GM19468 (cell line): ENCODE results near the gene NAP1L1.

ENCODE experiments used
- ATAC-seq: cut with Tn5 transposase; IDR thresholded peaks from one replicate; pipeline ENCODE4 v1.9.1; 2021; ENCODE audit warnings: mild to moderate bottlenecking, moderate library complexity, moderate number of reproducible peaks; ENCODE audit not compliant: unreplicated experiment; ENCODE audit errors: extremely low read depth

The NAP1L1 gene

DNA sequence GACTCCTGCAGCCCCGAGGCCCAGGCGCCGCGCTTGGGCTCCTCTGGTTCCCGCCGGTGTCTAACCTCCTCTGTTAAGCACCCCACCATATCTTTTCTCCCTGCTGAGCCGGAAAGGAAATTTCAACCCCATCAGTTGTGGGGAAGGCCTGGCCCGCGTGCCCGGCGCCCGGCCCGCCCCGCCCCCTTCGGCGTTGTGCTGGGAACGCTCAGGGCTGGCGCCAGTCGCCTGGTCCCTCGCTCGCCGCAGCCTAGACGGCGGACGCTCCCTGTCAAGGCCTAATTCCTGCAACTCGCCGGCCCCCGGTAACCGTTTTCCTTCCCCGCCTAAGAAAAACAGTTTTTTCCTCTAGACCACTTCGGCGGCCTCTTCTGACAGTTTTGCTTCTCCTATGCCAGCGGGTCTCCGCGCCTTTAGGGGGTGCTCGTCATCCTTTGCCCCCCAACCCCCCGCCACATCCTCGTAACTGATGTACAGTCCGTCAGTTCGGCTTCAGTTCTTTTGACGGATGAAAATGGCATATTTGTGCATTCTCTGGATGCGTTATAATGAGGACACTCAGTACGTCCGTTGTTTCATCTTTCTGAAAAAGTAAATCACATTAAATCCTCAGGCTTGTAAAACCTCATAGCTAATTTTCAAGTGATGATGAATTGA, 506 bp upstream of the NAP1L1 start:
- ATAC-seq: peak; percentile 18

DNA sequence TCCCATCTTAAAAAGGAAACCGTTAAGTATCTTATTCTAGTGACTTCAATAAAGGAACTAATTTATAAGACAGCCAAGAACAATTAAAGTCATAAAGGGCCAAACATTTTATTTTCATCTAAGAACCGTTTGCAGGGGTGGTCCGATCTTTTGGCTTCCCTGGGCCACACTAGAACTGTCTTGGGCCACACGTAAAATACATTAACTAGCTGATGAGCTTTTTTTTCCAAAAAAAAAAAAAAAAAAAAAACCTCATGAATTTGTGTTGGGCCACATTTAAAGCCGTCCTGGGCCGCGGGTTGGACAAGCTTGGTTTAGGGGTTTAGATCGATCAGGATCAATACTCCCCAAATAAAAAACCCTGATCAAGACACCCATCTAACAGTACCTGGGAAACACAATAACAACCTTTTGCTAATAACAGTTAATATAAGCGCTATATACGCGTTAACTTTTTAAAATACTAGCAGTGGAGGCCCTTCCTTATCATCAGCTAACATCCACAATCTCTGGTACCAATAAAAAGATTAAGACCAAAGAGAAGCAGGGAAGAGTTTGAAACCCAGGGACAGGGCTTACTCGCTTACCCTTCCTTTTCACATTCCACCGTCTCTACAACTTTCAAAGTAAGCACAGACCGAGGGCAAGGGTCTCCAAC, 1.1 kb downstream of the NAP1L1 start:
- no peak for ATAC-seq

DNA sequence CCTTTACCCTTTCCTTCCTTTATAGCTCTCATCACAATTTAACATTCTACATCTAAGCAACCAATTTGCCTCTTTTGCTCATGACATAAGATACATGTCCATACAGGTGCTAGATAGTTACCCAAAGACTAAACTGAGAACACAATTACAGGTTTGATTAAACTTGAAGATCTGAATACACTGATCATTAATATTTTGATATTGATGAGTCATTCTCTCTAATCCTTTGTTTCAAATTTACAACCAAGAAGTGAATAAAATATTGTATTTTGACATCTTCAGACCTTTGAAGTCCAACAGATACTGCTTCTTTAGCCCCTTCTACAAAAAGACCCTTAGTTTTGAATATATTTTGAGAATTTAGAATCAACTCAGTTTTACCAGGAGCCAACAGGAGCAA, 2.6 kb downstream of the NAP1L1 start:
- no peak for ATAC-seq

DNA sequence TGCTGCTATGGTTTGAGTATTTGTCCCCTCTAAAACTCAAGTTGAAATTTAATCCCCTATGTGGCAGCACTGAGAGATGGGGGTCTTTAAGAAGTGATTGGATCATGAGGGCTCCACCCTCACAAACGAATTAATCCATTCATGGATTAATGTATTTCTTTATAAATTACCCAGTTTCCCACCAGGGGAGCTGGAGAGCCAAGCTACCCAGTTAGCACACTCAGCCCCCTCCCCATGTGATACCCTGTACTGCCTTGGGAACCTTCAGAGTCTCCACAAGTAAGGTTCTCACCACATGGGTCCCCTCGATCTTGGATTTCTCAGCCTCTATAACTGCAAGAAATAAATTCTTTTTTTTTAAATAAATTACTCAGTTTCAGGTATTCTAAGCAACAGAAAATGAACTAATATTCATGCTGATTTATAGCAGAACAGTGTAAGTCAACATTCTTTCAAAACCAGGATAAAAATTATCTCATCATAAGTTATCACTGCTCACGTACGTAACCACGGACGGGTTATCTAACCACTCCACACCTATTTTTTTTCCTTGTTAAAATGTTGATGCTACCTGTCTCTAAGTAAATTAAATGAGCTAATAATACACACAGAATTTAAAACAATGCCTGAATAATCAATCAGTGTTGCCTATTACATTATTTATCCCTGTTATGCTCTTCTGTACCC, 3.6 kb downstream of the NAP1L1 start:
- ATAC-seq: no peak

DNA sequence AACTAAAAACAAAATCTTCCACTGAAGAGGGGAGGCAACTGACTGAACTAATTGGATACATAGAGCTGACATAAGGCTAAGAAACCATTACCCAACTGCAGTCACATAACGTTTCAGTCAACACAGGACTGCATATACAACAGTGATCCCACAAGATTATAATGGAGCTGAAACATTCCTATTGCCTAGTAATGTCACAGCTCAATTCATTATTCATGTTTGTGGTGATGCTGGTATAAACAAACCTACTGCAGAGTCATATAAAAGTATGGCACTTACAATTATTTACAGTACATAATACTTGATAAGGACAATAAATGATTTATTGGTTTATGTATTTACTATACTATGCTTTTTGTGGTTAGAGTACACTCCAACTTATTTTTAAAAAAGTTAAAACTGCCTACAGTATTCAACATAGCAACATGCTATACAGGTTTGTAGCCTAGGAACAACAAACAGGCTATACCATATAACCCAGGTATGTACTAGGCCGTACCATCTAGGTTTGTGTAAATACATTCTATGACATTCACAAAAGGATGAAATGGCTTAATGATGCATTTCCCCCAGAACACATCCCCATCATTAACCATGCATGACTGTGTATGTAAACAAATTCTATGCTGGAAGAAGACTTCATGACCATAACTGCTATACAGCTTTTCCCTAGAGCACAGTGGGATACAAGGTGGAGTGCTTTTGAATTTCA, 4.3 kb downstream of the NAP1L1 start:
- ATAC-seq: no peak

DNA sequence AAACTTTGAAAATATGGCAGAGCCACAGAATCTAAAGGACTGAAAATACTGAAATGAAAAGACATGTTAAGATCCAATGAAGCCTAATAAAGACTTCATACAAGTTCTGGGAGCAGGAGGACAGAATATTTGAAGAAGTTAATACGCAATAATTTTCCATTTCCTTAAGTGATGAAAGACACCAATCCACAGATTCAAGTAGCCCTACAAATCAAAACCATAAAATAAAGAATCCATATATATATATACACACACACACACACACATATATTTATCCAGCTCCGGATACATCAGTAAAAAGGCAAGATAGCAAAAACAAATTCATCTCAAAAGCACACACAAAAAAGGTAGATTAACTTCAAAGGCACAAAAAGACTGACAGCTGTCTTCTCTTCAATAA, 5.7 kb downstream of the NAP1L1 start:
- ATAC-seq: no peak

DNA sequence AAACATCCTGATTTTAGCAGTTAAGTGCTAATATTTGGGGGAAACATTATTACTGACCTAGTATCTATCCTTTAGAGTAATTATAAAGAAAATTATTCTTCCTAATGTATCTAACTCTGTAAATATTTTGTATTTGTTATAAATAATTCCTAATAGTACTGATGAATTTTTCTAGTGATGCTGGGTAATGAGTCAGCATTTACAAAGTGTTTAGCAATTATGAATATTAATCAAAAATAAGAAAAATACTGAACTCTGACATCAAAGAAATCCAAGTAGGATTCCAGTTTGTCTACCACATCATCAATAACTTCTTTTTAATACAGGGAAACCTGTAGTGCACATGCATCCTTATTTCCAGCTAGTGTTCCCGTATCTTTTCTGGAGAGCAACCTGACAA, 9.0 kb downstream of the NAP1L1 start:
- ATAC-seq: no peak

DNA sequence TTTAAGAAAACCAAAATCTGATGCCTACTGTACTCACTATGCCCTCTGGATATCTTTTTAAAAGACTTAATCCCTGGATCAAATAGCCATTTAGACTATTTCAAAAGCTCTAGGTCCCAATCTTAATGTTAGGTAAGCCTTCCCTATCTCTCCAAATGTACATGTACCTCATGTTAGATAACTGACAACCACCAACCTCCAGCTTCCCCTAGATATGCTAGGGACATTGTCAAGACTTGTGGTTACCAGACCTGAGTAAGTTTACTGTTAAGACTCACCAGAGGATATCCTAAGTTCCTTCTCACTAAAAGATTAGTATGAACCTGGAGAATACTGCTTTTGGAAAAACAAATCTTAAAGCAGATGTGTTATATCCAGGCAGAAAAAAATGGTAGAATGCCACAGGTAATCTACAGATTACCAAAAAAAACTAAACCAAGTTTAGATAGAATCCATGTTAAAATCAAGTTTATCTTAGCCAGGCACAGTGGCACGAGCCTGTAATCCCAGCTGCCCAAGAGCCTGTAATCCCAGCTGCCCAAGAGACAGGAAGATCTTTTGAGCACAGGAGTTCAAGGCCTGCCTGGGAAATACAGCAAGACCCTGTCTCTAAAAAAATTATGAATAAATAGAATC, 9.7 kb downstream of the NAP1L1 start:
- ATAC-seq: no peak

DNA sequence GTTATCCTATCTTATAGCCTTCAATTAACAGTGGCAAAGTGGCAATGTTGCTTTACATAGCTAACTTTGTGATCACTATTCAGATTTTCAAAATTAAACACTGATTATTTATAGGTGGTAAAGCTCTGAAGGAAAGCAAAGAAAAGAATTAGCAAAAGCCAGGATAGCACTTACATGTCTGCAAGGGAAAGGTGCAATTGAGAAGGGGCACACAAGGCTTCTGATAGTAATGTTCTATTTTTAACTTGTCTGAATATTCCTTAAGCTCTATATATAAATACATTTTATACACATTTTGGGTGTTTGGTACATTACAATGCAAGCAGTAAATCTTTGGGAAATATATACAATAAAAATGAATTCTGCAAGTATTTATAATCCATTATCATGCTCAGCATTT, 10.9 kb downstream of the NAP1L1 start:
- ATAC-seq: no peak

DNA sequence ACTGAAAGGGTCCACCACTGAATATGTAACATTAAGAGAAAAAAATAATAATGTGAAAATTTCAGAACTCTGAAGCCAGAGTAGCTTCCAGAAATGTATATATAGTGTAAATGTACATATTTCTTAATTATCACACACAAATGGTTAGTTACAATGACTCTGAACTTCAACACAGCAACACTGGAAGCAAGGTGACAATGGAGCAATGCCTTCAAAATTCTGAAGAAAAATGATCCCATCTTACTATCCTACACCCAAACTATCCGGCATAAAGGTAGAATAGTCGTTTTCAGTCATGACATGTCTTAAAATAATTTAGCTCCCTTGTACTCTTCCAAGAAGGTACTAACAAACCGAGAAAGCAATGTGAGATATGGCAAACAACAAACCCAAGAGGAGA, 11.9 kb downstream of the NAP1L1 start:
- ATAC-seq: no peak

DNA sequence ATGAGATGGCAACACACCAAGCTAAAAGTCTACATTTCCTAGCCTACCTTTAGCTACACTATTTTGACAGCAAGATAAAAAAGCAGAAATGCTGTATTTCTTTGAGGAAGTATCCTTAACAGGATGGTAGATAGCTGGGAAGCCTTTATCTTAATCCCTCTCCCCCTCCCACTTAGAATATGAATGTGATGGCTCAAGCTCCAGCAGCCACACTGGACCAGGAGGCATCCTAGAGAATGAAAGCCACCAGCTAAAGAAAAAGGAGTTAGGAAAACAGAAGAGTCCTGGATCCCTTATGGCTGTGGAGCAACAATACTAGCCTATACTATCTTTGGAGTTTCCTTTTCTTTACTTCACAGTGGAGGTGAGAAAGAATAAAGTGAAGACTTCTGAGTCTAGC, 15.1 kb downstream of the NAP1L1 start:
- no peak for ATAC-seq

DNA sequence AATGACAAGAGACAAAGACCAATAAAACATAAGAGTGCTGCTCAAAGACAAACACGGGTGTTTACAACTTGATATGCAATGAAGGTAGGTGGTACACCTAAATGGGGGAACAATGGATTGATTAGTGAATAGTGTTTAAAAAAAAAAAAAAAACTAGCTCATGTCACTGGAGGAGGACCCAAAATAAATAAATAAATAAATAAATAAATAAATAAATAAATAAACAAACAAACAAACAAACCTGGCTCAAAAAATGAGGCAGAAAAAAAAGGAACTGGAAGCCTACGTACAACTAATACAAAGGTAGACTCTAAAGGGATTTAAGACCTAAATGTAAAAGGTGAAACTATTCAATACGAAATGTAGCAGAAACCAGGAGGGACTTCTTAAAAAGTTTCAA, 18.6 kb downstream of the NAP1L1 start:
- ATAC-seq: no peak

DNA sequence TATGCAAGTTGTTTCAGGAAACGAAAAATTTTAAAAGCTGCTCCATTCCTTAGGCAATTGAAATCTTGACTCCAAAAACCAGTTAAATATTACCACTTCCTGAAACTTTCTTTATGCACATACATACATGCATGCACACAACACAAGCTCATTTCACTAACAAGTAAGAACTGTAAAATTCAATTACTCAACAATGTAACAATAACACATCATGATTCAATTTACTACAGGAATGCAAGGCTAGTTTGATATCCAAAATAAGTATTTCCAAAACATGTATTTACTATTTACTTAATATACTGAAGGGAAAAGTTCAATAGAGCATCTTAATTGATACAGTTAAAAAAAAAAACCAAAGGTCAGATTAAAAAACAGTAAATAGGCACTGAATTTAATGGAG, 19.6 kb downstream of the NAP1L1 start:
- no peak for ATAC-seq

DNA sequence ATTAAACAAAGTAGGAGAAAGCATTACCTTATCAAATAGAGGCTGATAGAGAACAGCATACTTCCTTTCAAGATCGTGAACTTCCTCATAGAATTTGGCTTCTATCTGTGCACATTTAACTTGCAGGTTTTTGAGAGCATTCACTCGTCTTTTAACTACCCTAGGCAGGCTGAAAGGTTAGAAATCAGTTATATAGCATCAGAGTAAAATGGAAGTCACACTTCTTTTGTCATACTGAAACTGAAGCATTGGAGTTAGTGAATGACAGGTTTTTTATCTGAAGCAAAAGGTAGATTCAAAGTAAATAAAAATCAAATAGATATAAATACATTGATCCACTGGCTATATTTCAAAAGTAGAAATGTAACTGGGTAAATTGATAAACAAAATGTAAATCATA, 24.4 kb downstream of the NAP1L1 start:
- ATAC-seq: no peak

DNA sequence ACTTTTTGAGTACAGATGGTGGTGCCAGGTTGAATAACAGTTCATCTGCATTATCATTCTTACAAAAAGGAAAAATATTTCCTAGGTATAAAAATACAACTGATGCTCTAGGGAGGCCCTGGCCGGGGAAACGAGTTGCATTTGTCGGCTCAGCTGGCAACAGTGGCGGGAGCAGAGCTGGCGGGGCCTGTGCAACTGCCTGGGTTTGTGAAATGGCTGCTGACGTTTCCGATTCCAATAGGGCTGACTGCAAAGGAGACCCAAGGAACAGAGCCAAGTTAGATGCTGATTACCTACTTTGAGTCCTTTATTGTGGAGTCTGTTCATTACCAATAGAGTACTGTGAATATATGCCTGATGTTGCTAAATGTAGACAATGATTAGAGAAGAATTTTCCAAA, 27.2 kb downstream of the NAP1L1 start:
- ATAC-seq: no peak

DNA sequence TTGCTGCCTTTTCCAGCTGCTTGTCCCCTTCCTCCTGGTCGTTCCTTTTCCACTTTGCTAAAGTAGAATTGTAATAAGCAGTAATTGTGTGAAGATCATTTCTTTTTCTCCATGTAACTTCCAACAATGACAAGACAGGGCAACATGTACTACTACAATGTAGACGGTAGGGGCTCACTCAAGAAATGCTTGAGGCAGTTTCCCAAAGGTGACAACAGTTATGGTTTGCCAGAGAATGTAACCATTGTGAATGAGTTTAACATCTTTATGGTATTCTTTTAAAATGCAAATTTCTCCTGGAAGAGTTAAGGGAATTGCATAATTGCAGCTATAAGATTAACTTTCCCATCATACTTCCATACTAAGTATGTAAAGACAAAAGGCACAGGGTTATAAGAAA, 29.1 kb downstream of the NAP1L1 start:
- ATAC-seq: no peak

DNA sequence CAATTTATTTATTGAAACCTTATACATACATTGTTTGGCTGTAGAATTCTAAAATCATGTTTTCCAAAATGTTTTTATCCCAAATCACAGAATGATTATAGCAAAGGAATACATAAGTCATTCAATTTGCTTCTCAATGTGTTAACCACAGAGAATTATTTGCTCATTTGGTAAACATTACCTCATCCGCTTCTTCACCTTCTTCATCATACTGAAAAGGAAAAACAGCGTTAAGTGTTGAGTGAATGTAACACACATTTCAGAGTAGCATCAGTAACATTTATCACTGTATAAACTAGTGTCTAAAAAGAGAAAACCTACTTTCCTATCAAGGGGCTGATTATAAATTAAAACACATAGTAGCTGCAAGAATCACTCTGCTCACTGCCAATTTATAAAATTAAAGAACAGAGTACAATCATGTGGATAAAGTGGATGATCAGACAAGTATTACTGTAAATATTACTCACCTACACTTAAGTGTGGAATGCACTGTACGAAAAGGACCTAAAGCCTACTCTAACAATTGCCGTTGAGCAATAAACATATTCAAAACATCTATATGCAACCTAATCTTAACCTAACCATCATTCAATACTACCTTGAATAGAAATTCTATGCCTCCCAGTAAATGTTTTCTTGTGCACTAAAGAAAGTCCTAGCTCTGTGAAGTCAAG, 34.8 kb downstream of the NAP1L1 start:
- ATAC-seq: no peak

DNA sequence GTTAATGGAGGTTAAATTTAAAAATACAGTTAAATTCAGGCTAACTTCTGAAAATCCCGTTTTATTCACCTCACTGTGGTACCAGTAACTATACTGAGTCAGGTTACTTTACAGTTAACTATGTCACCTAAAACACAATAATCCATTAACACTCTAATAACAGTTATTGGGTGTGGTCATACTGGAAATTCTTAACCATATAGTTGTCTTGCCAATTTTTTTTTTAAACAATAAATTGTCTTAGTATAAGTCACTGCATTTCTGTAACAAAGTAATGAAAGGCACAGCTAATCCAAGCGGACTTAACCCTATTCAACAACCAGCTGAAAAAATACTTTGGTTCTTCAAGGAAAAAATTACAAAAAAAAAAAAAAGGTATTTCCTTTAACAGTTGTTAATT, 36.7 kb downstream of the NAP1L1 start:
- ATAC-seq: no peak

DNA sequence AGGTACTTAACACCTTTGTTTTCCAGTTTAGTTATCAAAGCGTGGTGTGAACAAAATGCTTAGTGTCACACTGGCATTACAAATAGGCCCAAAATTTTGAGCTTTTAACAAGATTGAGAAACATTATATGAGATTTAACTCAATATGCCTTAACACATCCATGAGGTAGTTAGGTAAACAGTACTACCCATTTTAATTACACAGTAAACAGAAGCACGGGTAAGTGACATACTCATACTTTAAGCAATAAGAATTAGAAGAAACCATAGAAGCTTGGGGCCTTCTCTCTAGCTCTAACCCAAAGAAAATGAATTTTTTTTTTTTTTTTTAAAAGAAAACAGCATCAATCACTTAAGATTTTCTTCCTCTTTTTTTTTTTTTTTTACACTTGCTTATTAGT, 37.4 kb downstream of the NAP1L1 start:
- ATAC-seq: no peak

DNA sequence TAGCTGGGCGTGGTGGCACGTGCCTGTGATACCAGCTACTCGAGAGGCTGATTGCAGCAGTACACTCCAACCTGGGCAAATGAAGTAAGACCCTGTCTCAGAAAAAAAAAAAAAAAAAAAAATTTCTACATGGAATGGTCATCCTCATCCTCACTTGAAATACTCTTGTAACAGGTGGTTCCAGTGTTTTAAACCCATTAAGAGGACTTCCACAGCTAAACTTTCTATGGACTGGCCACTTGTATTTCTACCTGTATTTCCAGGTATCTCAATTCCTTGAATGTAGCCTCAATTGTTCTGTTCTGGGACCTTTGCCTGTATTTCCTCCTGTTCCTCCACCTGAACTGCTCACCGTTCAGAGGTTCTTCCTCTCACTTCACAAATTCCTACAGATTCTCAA, 41.1 kb downstream of the NAP1L1 start:
- no peak for ATAC-seq
